Lung (tissue), 12 donors: Measurements from ENCODE around the gene IL31RA. TPM values are rescaled to one million over a fixed set of nuclear protein-coding genes. Genes with fewer than 3 reads are reported as not detected.

Source experiments
- ATAC-seq: fragments of 200-7000 bp; cut with Tn5 transposase; one replicate; pipeline ENCODE4 v1.9.1; 2020; ENCODE audit warnings: moderate number of reproducible peaks; ENCODE audit not compliant: insufficient read depth, low FRiP score
- DNase-seq, 3 donors: peaks; one replicate each; pipeline ENCODE4 v3.0.0-alpha.2; 2013 to 2017
- H3K27ac ChIP-seq, 2 donors: one replicate each; pipeline ENCODE4 v1.5.1; 2013; ENCODE audit warnings: mild to moderate bottlenecking in 2 of 2, moderate library complexity in 2 of 2, control low read depth in 1 of 2, inconsistent platforms in 1 of 2, low read depth in 1 of 2, low read length in 1 of 2
- H3K27me3 ChIP-seq, 3 donors: one replicate each; pipeline ENCODE4 v1.5.1; 2013; ENCODE audit warnings: low read length in 2 of 3; ENCODE audit not compliant: control insufficient read depth in 3 of 3, insufficient read depth in 3 of 3
- H3K36me3 ChIP-seq, 4 donors: one replicate each; pipeline ENCODE4 v1.5.1; 2013; ENCODE audit warnings: low read length in 4 of 4, mild to moderate bottlenecking in 1 of 4, moderate library complexity in 1 of 4; ENCODE audit not compliant: control insufficient read depth in 4 of 4, insufficient read depth in 4 of 4
- H3K4me1 ChIP-seq, 5 donors: one replicate each; pipeline ENCODE4 v1.5.1; 2013; ENCODE audit warnings: low read length in 5 of 5, mild to moderate bottlenecking in 2 of 5, moderate library complexity in 1 of 5; ENCODE audit not compliant: control insufficient read depth in 5 of 5, insufficient read depth in 5 of 5
- H3K4me3 ChIP-seq: one replicate; pipeline ENCODE4 v1.5.1; 2013; ENCODE audit warnings: mild to moderate bottlenecking, control low read depth, moderate library complexity
- H3K9ac ChIP-seq, 2 donors: one replicate each; pipeline ENCODE4 v1.5.1; 2013; ENCODE audit warnings: low read length in 2 of 2, control low read depth in 1 of 2; ENCODE audit not compliant: insufficient read depth in 1 of 2
- H3K9me3 ChIP-seq, 4 donors: one replicate each; pipeline ENCODE4 v1.5.1; 2013; ENCODE audit warnings: low read length in 3 of 4, mild to moderate bottlenecking in 1 of 4, moderate library complexity in 1 of 4; ENCODE audit not compliant: control insufficient read depth in 4 of 4, insufficient read depth in 3 of 4
- CTCF ChIP-seq: IDR thresholded peaks from 2 replicates; pipeline ENCODE4 v1.5.1; 2012; ENCODE audit warnings: mild to moderate bottlenecking; ENCODE audit errors: control extremely low read depth, extremely low read depth
- WGBS, 2 donors: extraction: QIAGEN DNeasy Blood & Tissue Kit; methylation state at CpG; one replicate each; pipeline ENCODE4 v1.1.7; 2013; 5-methylcytosine and 5-hydroxymethylcytosine counted together
- polyA plus RNA-seq, 2 donors: library from polyadenylated mRNA; stranded (reverse); fragments of 200-250 nt; gene quantifications; one replicate each; pipeline ENCODE4 v1.2.1, GENCODE V29; 2013
- total RNA-seq, 2 donors: library from RNA; depleted of rRNA in 1 of 2; stranded (reverse); fragments of >200 nt in 1 of 2; gene quantifications; one replicate each; pipeline ENCODE4 v1.2.1, GENCODE V29; 2014 to 2021
- donor health status: control.
- donor health status: control.
- donor health status: Bipolar disorder and iron deficiency.
- donor health status: healthy.
- donor health status: DM: yes; HTN: yes; CAD: no.

The IL31RA gene
- total and polyA plus RNA-seq, 4 donors: 0.04 to 0.21 (median 0.11) TPM

GRCh38 chr5:55921617-55922016 lies 70.5 kb downstream of the IL31RA start:
- TF ChIP-seq CTCF: no peak
- Histone ChIP-seq H3K36me3 (no peaks in the 10 kb centered on the region), H3K9ac (no peak overlapping the region), H3K27ac (no peak overlapping the region), H3K27me3 (no peaks in the 10 kb centered on the region), H3K4me1 (peaks cover 0 to 7% (median 0%) of the 10 kb centered on the region in 5 donors), H3K9me3 (no peaks in the 10 kb centered on the region), H3K4me3 (no peak overlapping the region)
- WGBS, 2 donors: 93 to 97% methylated on average over 4 of the region's 4 CpGs
- DNase-seq (no peak), ATAC-seq (no peak)

- peaks cover 0 to 7% (median 0%) of the 10 kb centered on the region in 5 donors for H3K4me1 ChIP-seq
- 8 to 28% methylated on average over 17 of the region's 17 CpGs for WGBS, 2 donors
- H3K27me3 ChIP-seq: no peaks in the 10 kb centered on the region
- H3K36me3 ChIP-seq: no peaks in the 10 kb centered on the region
- no peak for TF ChIP-seq CTCF
- peak; percentile 32 for ATAC-seq
- peak overlapping the region; percentile 18 to 89 for H3K27ac ChIP-seq
- no peaks in the 10 kb centered on the region for H3K9me3 ChIP-seq
- DNase-seq: peak in 1 of 3 donors; percentile 38
- H3K9ac ChIP-seq: peak overlapping the region in 1 of 2 donors; percentile 42
- H3K4me3 ChIP-seq: no peak overlapping the region
Measured at GRCh38 chr5:55923177-55923771, 72.1 kb downstream of the IL31RA start.

- Histone ChIP-seq H3K36me3 (no peaks in the 10 kb centered on the region), H3K4me3 (no peak overlapping the region), H3K9ac (no peak overlapping the region), H3K4me1 (peaks cover 0 to 7% (median 0%) of the 10 kb centered on the region in 5 donors), H3K27ac (no peak overlapping the region), H3K27me3 (no peaks in the 10 kb centered on the region), H3K9me3 (no peaks in the 10 kb centered on the region)
- WGBS, 2 donors: 82 to 92% methylated on average over 9 of the region's 9 CpGs
- TF ChIP-seq CTCF: no peak
- ATAC-seq: no peak
- no peak for DNase-seq
Measured at GRCh38 chr5:55923865-55924500, 72.8 kb downstream of the IL31RA start.
